IMR-90 (cell line): ENCODE results near the gene FAM184A.

Experiments
- FOS ChIP-seq: fragments of 150-350 bp; IDR thresholded peaks from 2 replicates; pipeline ENCODE4 v1.6.1; 2016; ENCODE audit warnings: low read depth, low read length
- RAD21 ChIP-seq: IDR thresholded peaks from 2 replicates; pipeline ENCODE4 v1.6.1; 2012; ENCODE audit warnings: low read length, improper control_type of control experiment
- TF ChIP-seq, protein P1 (sequence below): conservative IDR thresholded peaks from 2 replicates; pipeline ENCODE4 v1.5.1; 2012; ENCODE audit warnings: mild to moderate bottlenecking, low read depth, low read length, improper control_type of control experiment
- TF ChIP-seq, protein P2 (sequence below): fragments of 150-350 bp; IDR thresholded peaks from 2 replicates; pipeline ENCODE4 v1.6.1; 2016; ENCODE audit warnings: low read depth, mild to moderate bottlenecking, low read length, moderate library complexity, borderline replicate concordance

DNA sequence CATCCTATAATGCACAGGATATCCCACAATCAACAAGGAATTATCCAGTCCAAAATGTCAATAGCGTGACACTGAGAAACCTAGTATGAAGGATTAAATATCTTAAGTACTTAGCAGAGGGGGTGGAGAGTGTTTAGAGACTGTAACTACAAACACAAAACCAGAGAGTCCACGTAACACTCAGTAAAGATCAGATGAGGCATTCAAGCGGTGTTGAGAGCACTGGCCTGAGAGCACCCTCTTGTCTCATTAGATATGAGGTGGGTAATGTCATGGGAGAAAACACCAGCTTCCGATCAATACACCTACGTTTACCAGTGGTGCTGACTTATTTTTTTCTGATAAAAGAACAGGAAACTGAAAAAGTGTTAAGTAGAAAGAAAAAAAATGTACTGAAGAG lies 2.3 kb downstream of the FAM184A start:
- TF ChIP-seq FOS = no peak
- TF ChIP-seq, protein P1, sequence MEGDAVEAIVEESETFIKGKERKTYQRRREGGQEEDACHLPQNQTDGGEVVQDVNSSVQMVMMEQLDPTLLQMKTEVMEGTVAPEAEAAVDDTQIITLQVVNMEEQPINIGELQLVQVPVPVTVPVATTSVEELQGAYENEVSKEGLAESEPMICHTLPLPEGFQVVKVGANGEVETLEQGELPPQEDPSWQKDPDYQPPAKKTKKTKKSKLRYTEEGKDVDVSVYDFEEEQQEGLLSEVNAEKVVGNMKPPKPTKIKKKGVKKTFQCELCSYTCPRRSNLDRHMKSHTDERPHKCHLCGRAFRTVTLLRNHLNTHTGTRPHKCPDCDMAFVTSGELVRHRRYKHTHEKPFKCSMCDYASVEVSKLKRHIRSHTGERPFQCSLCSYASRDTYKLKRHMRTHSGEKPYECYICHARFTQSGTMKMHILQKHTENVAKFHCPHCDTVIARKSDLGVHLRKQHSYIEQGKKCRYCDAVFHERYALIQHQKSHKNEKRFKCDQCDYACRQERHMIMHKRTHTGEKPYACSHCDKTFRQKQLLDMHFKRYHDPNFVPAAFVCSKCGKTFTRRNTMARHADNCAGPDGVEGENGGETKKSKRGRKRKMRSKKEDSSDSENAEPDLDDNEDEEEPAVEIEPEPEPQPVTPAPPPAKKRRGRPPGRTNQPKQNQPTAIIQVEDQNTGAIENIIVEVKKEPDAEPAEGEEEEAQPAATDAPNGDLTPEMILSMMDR = no peak
- no peak for TF ChIP-seq RAD21
- TF ChIP-seq, protein P2, sequence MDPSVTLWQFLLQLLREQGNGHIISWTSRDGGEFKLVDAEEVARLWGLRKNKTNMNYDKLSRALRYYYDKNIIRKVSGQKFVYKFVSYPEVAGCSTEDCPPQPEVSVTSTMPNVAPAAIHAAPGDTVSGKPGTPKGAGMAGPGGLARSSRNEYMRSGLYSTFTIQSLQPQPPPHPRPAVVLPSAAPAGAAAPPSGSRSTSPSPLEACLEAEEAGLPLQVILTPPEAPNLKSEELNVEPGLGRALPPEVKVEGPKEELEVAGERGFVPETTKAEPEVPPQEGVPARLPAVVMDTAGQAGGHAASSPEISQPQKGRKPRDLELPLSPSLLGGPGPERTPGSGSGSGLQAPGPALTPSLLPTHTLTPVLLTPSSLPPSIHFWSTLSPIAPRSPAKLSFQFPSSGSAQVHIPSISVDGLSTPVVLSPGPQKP = no peak
